MCF 10A (cell line): Measurements from ENCODE around the gene PGRMC2. TPM values are rescaled to one million over a fixed set of nuclear protein-coding genes. Genes with fewer than 3 reads are reported as not detected.

Experiments
- BruUV-seq: library from RNA; stranded (reverse); fragments of 400-500 nt; replicated peaks from 2 replicates; lab custom pipeline; 2021; lab: Mats Ljungman, UMichigan
- CTCF ChIA-PET: fragments of 300-600 bp; sonication (Branson Sonifier 250); formaldehyde crosslinking; extraction: SDS; loops from one replicate; lab custom pipeline; 2021; ENCODE audit warnings: antibody characterized with exemption, inconsistent platforms; lab: Yijun Ruan, JAX
- POLR2A ChIA-PET: fragments of 300-600, 350-650 bp; sonication (Branson Sonifier 250); formaldehyde crosslinking; extraction: SDS; loops from one replicate; lab custom pipeline; 2020; ENCODE audit warnings: antibody characterized with exemption, inconsistent platforms; lab: Yijun Ruan, JAX
- DNase-seq: peaks from one replicate; pipeline ENCODE4 v3.0.0-alpha.2; 2018; ENCODE audit not compliant: unreplicated experiment
- H3K27ac Mint-ChIP-seq: one replicate; pipeline ENCODE4 v1.8.0; 2022; ENCODE audit warnings: mild to moderate bottlenecking, low read depth, mixed read lengths; ENCODE audit not compliant: unreplicated experiment
- H3K27me3 Mint-ChIP-seq: one replicate; pipeline ENCODE4 v1.8.0; 2022; ENCODE audit warnings: mixed read lengths; ENCODE audit not compliant: insufficient read depth, unreplicated experiment
- H3K36me3 Mint-ChIP-seq: one replicate; pipeline ENCODE4 v1.8.0; 2022; ENCODE audit warnings: mild to moderate bottlenecking, moderate library complexity, mixed read lengths; ENCODE audit not compliant: insufficient read depth, unreplicated experiment
- H3K4me1 Mint-ChIP-seq: one replicate; pipeline ENCODE4 v1.8.0; 2022; ENCODE audit warnings: mixed read lengths; ENCODE audit not compliant: insufficient read depth, unreplicated experiment
- H3K4me3 Mint-ChIP-seq: one replicate; pipeline ENCODE4 v1.8.0; 2022; ENCODE audit warnings: mild to moderate bottlenecking, moderate library complexity, mixed read lengths; ENCODE audit not compliant: unreplicated experiment
- H3K9me3 Mint-ChIP-seq: one replicate; pipeline ENCODE4 v1.8.0; 2022; ENCODE audit warnings: mixed read lengths; ENCODE audit not compliant: unreplicated experiment
- intact Hi-C: fragments of 100-400 bp; cut with micrococcal nuclease; formaldehyde crosslinking; loops from 2 replicates; pipeline ENCODE4 v1.14.1; 2022
- total RNA-seq: library from RNA; stranded (reverse); gene quantifications from 2 replicates; pipeline ENCODE4 v1.2.3, GENCODE V29; 2022
- TF ChIP-seq, protein P1 (sequence below): fragments of 200-600 bp; IDR thresholded peaks from one replicate; pipeline ENCODE4 v1.8.0; 2022; ENCODE audit warnings: antibody characterized with exemption, mild to moderate bottlenecking; ENCODE audit not compliant: unreplicated experiment

PGRMC2 gene
- total RNA-seq, 1 experiment from 2014 or later, result 54.3 TPM

DNA sequence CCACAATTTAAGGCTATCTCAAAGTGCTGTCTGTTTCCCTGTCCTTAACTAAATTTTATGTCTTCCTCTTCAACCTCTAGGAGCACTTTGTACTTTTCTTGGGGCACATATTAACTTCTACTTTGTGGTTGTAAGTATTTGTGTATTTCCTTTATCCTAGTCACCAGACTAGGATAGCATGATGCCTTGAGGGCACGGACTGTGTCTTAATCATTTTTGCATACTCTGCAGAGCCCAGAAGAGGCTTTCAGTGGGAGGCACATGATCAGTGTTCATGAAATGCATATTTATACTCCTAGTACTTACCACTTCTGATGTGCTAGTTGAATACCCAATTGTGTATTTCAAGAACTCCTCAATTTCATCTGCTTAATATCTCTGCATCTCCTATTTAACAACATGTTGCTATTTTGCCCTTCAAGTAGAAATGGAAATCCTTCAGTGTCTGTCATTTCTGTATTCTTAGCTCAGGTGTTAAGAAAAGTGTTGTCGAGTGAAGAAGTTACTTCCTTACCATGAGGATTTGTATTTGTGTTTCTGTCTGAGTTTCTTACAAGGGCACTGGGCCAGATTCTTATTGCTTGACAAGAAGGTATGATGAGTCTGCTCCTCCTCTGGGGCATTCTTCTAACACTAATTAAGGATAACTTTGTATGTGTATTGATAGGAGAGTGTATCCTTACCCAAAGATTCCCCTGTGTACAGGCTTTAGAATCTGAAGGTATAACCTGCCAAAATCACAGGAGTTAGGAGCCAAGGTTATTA, 28.3 kb upstream of the PGRMC2 start:
- no peak overlapping the region for H3K4me3 Mint-ChIP-seq
- TF ChIP-seq, protein P1, sequence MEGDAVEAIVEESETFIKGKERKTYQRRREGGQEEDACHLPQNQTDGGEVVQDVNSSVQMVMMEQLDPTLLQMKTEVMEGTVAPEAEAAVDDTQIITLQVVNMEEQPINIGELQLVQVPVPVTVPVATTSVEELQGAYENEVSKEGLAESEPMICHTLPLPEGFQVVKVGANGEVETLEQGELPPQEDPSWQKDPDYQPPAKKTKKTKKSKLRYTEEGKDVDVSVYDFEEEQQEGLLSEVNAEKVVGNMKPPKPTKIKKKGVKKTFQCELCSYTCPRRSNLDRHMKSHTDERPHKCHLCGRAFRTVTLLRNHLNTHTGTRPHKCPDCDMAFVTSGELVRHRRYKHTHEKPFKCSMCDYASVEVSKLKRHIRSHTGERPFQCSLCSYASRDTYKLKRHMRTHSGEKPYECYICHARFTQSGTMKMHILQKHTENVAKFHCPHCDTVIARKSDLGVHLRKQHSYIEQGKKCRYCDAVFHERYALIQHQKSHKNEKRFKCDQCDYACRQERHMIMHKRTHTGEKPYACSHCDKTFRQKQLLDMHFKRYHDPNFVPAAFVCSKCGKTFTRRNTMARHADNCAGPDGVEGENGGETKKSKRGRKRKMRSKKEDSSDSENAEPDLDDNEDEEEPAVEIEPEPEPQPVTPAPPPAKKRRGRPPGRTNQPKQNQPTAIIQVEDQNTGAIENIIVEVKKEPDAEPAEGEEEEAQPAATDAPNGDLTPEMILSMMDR, result no peak
- DNase-seq, result peak; percentile 32
- peaks cover 18% of the 10 kb centered on the region for H3K4me1 Mint-ChIP-seq
- ChIA-PET CTCF (interaction anchor here (0.7 to 1.5 kb wide), 3 partner anchors 13 to 138 kb away, joined by 4 to 5 read pairs (median 4); no protein-coding TSS in a partner anchor), POLR2A (interaction anchor here (0.6 to 2.1 kb wide), 7 partner anchors 10 to 79 kb away, joined by 3 to 15 read pairs (median 4); no protein-coding TSS in a partner anchor)
- no peaks in the 10 kb centered on the region for H3K9me3 Mint-ChIP-seq
- H3K27me3 Mint-ChIP-seq, result no peaks in the 10 kb centered on the region
- no TSS peak for BruUV-seq
- H3K27ac Mint-ChIP-seq, result peak overlapping the region; percentile 46
- intact Hi-C loops, result no loop called here
- H3K36me3 Mint-ChIP-seq, result no peaks in the 10 kb centered on the region

DNA sequence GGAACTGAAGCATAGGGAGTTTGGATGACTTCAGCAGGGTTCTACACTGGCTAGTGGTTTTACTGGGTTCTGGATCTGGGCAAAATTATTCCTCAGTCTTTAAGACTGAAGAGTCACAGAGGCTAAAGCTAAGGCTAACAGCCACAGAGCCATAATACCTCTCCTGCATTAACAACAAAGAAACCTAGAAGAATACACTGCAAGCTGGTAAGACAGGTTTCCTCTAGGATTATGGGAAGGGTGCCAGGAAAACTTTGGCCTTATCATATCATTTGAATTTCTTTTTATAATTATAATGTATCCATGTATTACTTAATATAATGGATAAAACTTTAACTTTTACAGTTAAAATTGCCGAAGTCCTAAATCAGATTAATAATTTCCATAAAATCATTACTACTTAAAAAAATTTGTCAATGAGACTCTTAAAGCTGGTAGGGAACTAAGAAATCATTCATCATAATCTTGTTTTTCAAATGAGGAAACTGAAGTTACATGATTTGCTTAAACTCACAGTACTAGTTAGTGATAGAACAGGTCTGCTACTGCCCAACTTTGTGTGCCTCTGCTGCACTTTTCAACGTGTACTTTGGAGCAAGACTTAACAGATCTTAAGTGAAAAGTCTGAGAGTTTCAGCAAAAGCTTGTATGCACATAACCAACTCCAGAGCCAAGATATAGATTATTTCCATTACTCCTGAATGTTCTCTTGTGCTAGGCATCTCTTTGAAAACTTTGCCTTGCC, 24.2 kb upstream of the PGRMC2 start:
- BruUV-seq, result no TSS peak
- intact Hi-C loops, result no loop called here
- Mint-ChIP-seq H3K9me3 (no peaks in the 10 kb centered on the region), H3K36me3 (peaks cover 10% of the 10 kb centered on the region), H3K27me3 (no peaks in the 10 kb centered on the region), H3K4me3 (no peak overlapping the region), H3K4me1 (peaks cover 18% of the 10 kb centered on the region), H3K27ac (no peak overlapping the region)
- no peak for DNase-seq
- CTCF ChIA-PET, result interaction anchor here (1.2 kb wide), 1 partner anchor 113 kb away, joined by 4 read pairs; no protein-coding TSS in a partner anchor
- TF ChIP-seq, protein P1, result no peak
- POLR2A ChIA-PET, result interaction anchor here (0.6 to 1.7 kb wide), 3 partner anchors 11 to 114 kb away, joined by 3 to 6 read pairs (median 3); no protein-coding TSS in a partner anchor

DNA sequence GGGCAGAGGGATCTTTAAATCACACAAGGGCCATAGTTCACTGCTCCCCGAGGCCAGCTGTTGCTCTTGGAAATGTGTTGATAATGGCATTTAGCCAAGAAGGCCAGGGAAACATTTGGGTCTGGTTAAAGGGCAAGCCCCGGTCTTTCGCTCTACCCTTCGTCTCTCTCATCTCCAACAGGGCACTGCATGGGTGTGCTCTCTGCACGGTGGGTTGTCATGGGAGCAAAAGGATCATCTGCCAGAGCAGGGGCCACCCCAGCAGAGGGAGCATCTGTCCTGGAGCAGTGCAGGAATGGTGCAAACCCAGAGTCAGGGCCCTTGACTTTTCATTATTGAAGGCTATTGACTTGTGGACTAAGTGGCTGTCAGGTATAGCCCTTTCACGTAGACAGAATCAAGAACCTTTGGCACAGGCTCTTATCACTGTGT, 22.7 kb upstream of the PGRMC2 start:
- no peak overlapping the region for H3K4me3 Mint-ChIP-seq
- CTCF ChIA-PET, result interaction anchor here (0.7 to 0.8 kb wide), 3 partner anchors 19 to 47 kb away, joined by 3 read pairs; no protein-coding TSS in a partner anchor
- DNase-seq, result no peak
- TF ChIP-seq, protein P1, result peak; percentile 14
- intact Hi-C loops, result no loop called here
- H3K36me3 Mint-ChIP-seq, result peaks cover 10% of the 10 kb centered on the region
- H3K27me3 Mint-ChIP-seq, result no peaks in the 10 kb centered on the region
- BruUV-seq, result no TSS peak
- H3K9me3 Mint-ChIP-seq, result no peaks in the 10 kb centered on the region
- peaks cover 7% of the 10 kb centered on the region for H3K4me1 Mint-ChIP-seq
- POLR2A ChIA-PET, result interaction anchor here (2.2 kb wide), 1 partner anchor 21 kb away, joined by 8 read pairs; no protein-coding TSS in a partner anchor
- H3K27ac Mint-ChIP-seq, result no peak overlapping the region

- POLR2A ChIA-PET, result interaction anchor here (2.2 kb wide), 1 partner anchor 21 kb away, joined by 8 read pairs; no protein-coding TSS in a partner anchor
- Mint-ChIP-seq H3K36me3 (peaks cover 10% of the 10 kb centered on the region), H3K9me3 (no peaks in the 10 kb centered on the region), H3K4me3 (no peak overlapping the region), H3K27ac (no peak overlapping the region), H3K4me1 (peaks cover 7% of the 10 kb centered on the region), H3K27me3 (no peaks in the 10 kb centered on the region)
- CTCF ChIA-PET, result interaction anchor here (0.7 to 0.8 kb wide), 2 partner anchors 18 to 29 kb away, joined by 3 read pairs; no protein-coding TSS in a partner anchor
- TF ChIP-seq, protein P1, result no peak
- intact Hi-C loops, result no loop called here
- DNase-seq, result no peak
- BruUV-seq, result no TSS peak
These were observed 22.0 kb upstream of the PGRMC2 start for GRCh38 chr4:128309585-128309984.
